ENCODE data around the gene INSM1. TPM values are rescaled to one million over a fixed set of nuclear protein-coding genes. Genes with fewer than 3 reads are reported as not detected.

The INSM1 gene
- total RNA-seq, 1 experiment from 2014 or later = not detected

- H3K4me1 ChIP-seq (replicated peaks; ENCODE audit: insufficient read depth) = no peaks in the 10 kb centered on the region
- H3K27ac ChIP-seq = no peak overlapping the region
- H3K9me3 ChIP-seq (ENCODE audit: insufficient read depth, low read depth) = no peaks in the 10 kb centered on the region
- no peak for DNase-seq
- peaks cover 6% of the 10 kb centered on the region for H3K27me3 ChIP-seq (ENCODE audit: insufficient read depth, low read depth)
- H2AFZ ChIP-seq = no peak overlapping the region
- no peaks in the 10 kb centered on the region for H4K20me1 ChIP-seq (ENCODE audit: insufficient read depth)
- H3K4me2 ChIP-seq = no peak overlapping the region
- TF ChIP-seq, protein P1, sequence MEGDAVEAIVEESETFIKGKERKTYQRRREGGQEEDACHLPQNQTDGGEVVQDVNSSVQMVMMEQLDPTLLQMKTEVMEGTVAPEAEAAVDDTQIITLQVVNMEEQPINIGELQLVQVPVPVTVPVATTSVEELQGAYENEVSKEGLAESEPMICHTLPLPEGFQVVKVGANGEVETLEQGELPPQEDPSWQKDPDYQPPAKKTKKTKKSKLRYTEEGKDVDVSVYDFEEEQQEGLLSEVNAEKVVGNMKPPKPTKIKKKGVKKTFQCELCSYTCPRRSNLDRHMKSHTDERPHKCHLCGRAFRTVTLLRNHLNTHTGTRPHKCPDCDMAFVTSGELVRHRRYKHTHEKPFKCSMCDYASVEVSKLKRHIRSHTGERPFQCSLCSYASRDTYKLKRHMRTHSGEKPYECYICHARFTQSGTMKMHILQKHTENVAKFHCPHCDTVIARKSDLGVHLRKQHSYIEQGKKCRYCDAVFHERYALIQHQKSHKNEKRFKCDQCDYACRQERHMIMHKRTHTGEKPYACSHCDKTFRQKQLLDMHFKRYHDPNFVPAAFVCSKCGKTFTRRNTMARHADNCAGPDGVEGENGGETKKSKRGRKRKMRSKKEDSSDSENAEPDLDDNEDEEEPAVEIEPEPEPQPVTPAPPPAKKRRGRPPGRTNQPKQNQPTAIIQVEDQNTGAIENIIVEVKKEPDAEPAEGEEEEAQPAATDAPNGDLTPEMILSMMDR (conservative IDR thresholded peaks at IDR 0.05) = no peak
- no peak for TF ChIP-seq EZH2 (IDR thresholded peaks at IDR 0.05; ENCODE audit: low read depth)
- H3K9me2 ChIP-seq (ENCODE audit: insufficient read depth) = no peaks in the 10 kb centered on the region
- intact Hi-C loops (cut with micrococcal nuclease; ENCODE audit: unreplicated experiment) = no loop called here
- H3K79me2 ChIP-seq (ENCODE audit: low read depth) = no peaks in the 10 kb centered on the region
- no peaks in the 10 kb centered on the region for H3F3A ChIP-seq (ENCODE audit: insufficient read depth, low read depth)
- BruUV-seq (replicated peaks) = no TSS peak
- CTCF ChIA-PET = no interaction called here
- no peak overlapping the region for H3K4me3 ChIP-seq
- POLR2A ChIA-PET (ENCODE audit: unreplicated experiment) = no interaction called here
- H3K36me3 ChIP-seq (ENCODE audit: low read depth) = no peaks in the 10 kb centered on the region
These were observed 879 bp upstream of the INSM1 start for GRCh38 chr20:20366876-20367574.

DNA sequence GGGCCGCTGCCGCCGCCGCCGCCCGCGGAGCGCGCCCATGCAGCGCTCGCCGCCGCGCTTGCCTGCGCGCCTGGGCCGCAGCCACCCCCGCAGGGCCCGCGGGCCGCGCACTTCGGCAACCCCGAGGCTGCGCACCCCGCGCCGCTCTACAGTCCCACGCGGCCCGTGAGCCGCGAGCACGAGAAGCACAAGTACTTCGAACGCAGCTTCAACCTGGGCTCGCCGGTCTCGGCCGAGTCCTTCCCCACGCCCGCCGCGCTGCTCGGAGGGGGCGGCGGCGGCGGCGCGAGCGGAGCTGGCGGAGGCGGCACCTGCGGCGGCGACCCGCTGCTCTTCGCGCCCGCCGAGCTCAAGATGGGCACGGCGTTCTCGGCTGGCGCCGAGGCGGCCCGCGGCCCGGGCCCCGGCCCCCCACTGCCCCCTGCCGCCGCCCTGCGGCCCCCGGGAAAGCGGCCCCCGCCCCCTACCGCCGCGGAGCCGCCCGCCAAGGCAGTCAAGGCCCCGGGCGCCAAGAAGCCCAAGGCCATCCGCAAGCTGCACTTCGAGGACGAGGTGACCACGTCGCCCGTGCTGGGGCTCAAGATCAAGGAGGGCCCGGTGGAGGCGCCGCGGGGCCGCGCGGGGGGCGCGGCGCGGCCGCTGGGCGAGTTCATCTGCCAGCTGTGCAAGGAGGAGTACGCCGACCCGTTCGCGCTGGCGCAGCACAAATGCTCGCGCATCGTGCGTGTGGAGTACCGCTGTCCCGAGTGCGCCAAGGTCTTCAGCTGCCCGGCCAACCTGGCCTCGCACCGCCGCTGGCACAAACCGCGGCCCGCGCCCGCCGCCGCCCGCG is 730 bp downstream of the INSM1 start:
- CTCF ChIA-PET = no interaction called here
- Histone ChIP-seq H3K9me2 (ENCODE audit: insufficient read depth) (no peaks in the 10 kb centered on the region), H3K36me3 (ENCODE audit: low read depth) (no peaks in the 10 kb centered on the region), H3K4me1 (replicated peaks; ENCODE audit: insufficient read depth) (no peaks in the 10 kb centered on the region), H4K20me1 (ENCODE audit: insufficient read depth) (no peaks in the 10 kb centered on the region), H3K4me2 (no peak overlapping the region), H3F3A (ENCODE audit: insufficient read depth, low read depth) (no peaks in the 10 kb centered on the region), H2AFZ (no peak overlapping the region), H3K27me3 (ENCODE audit: insufficient read depth, low read depth) (peaks cover 5% of the 10 kb centered on the region; the same call in 1 of the 2 replicates), H3K27ac (no peak overlapping the region), H3K4me3 (no peak overlapping the region), H3K9me3 (ENCODE audit: insufficient read depth, low read depth) (no peaks in the 10 kb centered on the region), H3K79me2 (ENCODE audit: low read depth) (no peaks in the 10 kb centered on the region)
- intact Hi-C loops (cut with micrococcal nuclease; ENCODE audit: unreplicated experiment) = no loop called here
- POLR2A ChIA-PET (ENCODE audit: unreplicated experiment) = interaction anchor here (0.7 kb wide), 1 partner anchor 74 kb away, joined by 8 read pairs; no protein-coding TSS in a partner anchor
- DNase-seq = no peak
- no TSS peak for BruUV-seq (replicated peaks)
- no peak for TF ChIP-seq EZH2 (IDR thresholded peaks at IDR 0.05; ENCODE audit: low read depth)
- TF ChIP-seq, protein P1 (conservative IDR thresholded peaks at IDR 0.05) = no peak

DNA sequence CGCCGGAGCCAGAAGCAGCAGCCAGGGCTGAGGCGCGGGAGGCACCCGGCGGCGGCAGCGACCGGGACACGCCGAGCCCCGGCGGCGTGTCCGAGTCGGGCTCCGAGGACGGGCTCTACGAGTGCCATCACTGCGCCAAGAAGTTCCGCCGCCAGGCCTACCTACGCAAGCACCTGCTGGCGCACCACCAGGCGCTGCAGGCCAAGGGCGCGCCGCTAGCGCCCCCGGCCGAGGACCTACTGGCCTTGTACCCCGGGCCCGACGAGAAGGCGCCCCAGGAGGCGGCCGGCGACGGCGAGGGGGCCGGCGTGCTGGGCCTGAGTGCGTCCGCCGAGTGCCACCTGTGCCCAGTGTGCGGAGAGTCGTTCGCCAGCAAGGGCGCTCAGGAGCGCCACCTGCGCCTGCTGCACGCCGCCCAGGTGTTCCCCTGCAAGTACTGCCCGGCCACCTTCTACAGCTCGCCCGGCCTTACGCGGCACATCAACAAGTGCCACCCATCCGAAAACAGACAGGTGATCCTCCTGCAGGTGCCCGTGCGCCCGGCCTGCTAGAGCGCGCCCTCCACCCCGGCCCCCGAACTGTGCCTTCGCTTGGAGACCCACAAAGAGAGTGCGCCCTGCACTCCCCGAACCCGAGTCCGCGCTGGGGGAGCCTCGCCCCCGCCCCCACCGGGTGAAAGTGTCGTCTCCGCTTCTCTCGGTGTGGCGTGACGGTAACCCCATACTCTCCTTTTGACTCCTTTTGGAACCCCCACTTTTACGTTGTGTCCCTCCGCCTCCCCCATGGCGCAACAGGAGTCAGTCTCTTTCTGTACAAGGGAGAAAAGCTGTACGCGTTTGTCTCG is 1.6 kb downstream of the INSM1 start:
- Histone ChIP-seq H3K79me2 (ENCODE audit: low read depth) (no peaks in the 10 kb centered on the region), H3K4me3 (no peak overlapping the region), H2AFZ (no peak overlapping the region), H3K9me3 (ENCODE audit: insufficient read depth, low read depth) (no peaks in the 10 kb centered on the region), H3K4me1 (replicated peaks; ENCODE audit: insufficient read depth) (no peaks in the 10 kb centered on the region), H3K27ac (no peak overlapping the region), H4K20me1 (ENCODE audit: insufficient read depth) (no peaks in the 10 kb centered on the region), H3K27me3 (ENCODE audit: insufficient read depth, low read depth) (peaks cover 12% of the 10 kb centered on the region), H3K9me2 (ENCODE audit: insufficient read depth) (no peaks in the 10 kb centered on the region), H3F3A (ENCODE audit: insufficient read depth, low read depth) (no peaks in the 10 kb centered on the region), H3K36me3 (ENCODE audit: low read depth) (no peaks in the 10 kb centered on the region), H3K4me2 (no peak overlapping the region)
- intact Hi-C loops (cut with micrococcal nuclease; ENCODE audit: unreplicated experiment) = no loop called here
- BruUV-seq (replicated peaks) = no TSS peak
- ChIA-PET CTCF (no interaction called here), POLR2A (ENCODE audit: unreplicated experiment) (no interaction called here)
- TF ChIP-seq, protein P1 (conservative IDR thresholded peaks at IDR 0.05) = no peak
- no peak for TF ChIP-seq EZH2 (IDR thresholded peaks at IDR 0.05; ENCODE audit: low read depth)
- no peak for DNase-seq
